ENCODE results near the gene ADCY3. TPM values are rescaled to one million over a fixed set of nuclear protein-coding genes. Genes with fewer than 3 reads are reported as not detected.
A peak's percentile ranks its signal among the peaks of the same experiment; 100 is the strongest.

The ADCY3 gene
- total and polyA plus RNA-seq, 9 of the 15 experiments (the other 6 are each of a cell fraction or from before 2014, with no cell fraction given), result 1.5 to 54.8 (median 26.3) TPM

DNA sequence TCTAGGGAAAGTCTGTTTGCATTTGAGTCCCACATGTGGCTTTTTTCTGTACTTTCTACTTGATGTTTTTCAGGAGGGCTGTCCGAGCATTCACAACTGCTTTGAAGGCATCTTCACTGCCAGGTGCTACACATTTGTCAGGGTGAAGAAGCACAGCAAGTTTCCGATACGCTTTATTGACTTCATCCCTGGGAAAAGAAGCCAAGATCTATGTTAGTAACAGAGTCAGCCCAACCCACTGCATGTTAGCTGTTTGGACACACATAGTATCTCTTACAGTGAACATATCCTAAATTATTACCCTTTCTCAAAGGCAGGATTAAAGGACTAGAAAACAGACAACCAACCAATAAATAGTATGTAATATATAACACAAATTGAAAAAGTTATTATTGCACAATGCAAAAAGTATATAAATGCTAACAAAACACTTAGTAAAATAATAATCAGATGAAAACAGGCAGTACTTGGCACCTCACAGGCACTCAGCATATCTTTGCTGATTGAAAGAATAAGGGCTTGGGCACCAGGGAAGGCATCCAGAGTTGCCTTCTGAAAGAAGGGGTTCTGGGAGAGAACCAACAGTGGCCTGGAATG lies 27.6 kb upstream of the ADCY3 start:
- ATAC-seq (no peak), DNase-seq (ENCODE audit: extremely low read depth in 1 of 4, low spot score in 3 of 4) (no peak), FAIRE-seq (no peak)
- Histone ChIP-seq H4K20me1 (replicated peaks; ENCODE audit: control insufficient read depth, insufficient read depth, low read length) (no peaks in the 10 kb centered on the region), H3K9ac (ENCODE audit: insufficient read depth in 1 of 2, low read depth in 2 of 2, low read length in 2 of 2) (no peak overlapping the region), H3K79me2 (ENCODE audit: control insufficient read depth, insufficient read depth, low read length) (no peaks in the 10 kb centered on the region), H3K4me2 (ENCODE audit: insufficient read depth, low read length) (no peak overlapping the region), H2AFZ (ENCODE audit: low read depth, low read length) (no peak overlapping the region), H3K4me3 (no peak overlapping the region), H3K9me3 (replicated peaks; ENCODE audit: control insufficient read depth, insufficient read depth, low read depth, low read length) (no peaks in the 10 kb centered on the region), H3K27ac (ENCODE audit: extremely low read depth, low read depth, low read length) (no peak overlapping the region), H3K9me1 (ENCODE audit: control insufficient read depth, insufficient read depth, low read length) (no peaks in the 10 kb centered on the region), H3K4me1 (replicated peaks in 1 of 2; ENCODE audit: control insufficient read depth in 2 of 2, insufficient read depth in 2 of 2, low read length in 2 of 2) (no peaks in the 10 kb centered on the region), H3K27me3 (ENCODE audit: control insufficient read depth in 2 of 2, insufficient read depth in 2 of 2, low read length in 2 of 2) (no peaks in the 10 kb centered on the region), H3K36me3 (ENCODE audit: control insufficient read depth, insufficient read depth, low read length) (peaks cover 25% of the 10 kb centered on the region; the same call in 2 of the 3 replicates)
- WGBS (ENCODE audit: insufficient coverage, low coverage, missing lambda C conversion rate), result 88% methylated on average over 3 of the region's 3 CpGs
- in situ Hi-C loops (cut with MboI) (no loop called here), intact Hi-C loops (cut with micrococcal nuclease) (no loop called here)
- BruUV-seq (replicated peaks), result no TSS peak
- TF ChIP-seq MEF2D (tag; conservative IDR thresholded peaks at IDR 0.05; ENCODE audit: low read depth) (no peak), NCOR1 (IDR thresholded peaks at IDR 0.05) (no peak), RB1 (IDR thresholded peaks at IDR 0.05; ENCODE audit: low read depth) (no peak), CEBPB (tag; IDR thresholded peaks at IDR 0.05) (peak; percentile 42; the same call in 1 of the 2 replicates), MYNN (IDR thresholded peaks at IDR 0.05) (no peak), MYNN (CRISPR knock-in tag; IDR thresholded peaks at IDR 0.05) (no peak), RBM17 (IDR thresholded peaks at IDR 0.05; ENCODE audit: borderline replicate concordance, low read depth, low read length) (no peak), KDM5B (IDR thresholded peaks at IDR 0.05; ENCODE audit: insufficient replicate concordance, low read depth, low read length) (no peak), KAT2B (IDR thresholded peaks at IDR 0.05; ENCODE audit: low read depth, low read length) (no peak), ZBTB1 (CRISPR knock-in tag; IDR thresholded peaks at IDR 0.05; ENCODE audit: borderline replicate concordance, low read depth) (no peak), CEBPG (CRISPR knock-in tag; IDR thresholded peaks at IDR 0.05) (no peak), CEBPG (tag; conservative IDR thresholded peaks at IDR 0.05 in 1 of 2, IDR thresholded peaks at IDR 0.05 in 1 of 2) (peak; percentile 19 to 50; a peak in 2 of 4 replicates), PHF20 (IDR thresholded peaks at IDR 0.05; ENCODE audit: partially characterized antibody) (no peak)
- TF ChIP-seq, protein P1, sequence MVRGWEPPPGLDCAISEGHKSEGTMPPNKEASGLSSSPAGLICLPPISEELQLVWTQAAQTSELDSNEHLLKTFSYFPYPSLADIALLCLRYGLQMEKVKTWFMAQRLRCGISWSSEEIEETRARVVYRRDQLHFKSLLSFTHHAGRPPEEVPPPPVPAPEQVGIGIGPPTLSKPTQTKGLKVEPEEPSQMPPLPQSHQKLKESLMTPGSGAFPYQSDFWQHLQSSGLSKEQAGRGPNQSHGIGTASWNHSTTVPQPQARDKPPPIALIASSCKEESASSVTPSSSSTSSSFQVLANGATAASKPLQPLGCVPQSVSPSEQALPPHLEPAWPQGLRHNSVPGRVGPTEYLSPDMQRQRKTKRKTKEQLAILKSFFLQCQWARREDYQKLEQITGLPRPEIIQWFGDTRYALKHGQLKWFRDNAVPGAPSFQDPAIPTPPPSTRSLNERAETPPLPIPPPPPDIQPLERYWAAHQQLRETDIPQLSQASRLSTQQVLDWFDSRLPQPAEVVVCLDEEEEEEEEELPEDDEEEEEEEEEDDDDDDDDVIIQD (CRISPR knock-in tag; IDR thresholded peaks at IDR 0.05), result no peak
- TF ChIP-seq, protein P2, sequence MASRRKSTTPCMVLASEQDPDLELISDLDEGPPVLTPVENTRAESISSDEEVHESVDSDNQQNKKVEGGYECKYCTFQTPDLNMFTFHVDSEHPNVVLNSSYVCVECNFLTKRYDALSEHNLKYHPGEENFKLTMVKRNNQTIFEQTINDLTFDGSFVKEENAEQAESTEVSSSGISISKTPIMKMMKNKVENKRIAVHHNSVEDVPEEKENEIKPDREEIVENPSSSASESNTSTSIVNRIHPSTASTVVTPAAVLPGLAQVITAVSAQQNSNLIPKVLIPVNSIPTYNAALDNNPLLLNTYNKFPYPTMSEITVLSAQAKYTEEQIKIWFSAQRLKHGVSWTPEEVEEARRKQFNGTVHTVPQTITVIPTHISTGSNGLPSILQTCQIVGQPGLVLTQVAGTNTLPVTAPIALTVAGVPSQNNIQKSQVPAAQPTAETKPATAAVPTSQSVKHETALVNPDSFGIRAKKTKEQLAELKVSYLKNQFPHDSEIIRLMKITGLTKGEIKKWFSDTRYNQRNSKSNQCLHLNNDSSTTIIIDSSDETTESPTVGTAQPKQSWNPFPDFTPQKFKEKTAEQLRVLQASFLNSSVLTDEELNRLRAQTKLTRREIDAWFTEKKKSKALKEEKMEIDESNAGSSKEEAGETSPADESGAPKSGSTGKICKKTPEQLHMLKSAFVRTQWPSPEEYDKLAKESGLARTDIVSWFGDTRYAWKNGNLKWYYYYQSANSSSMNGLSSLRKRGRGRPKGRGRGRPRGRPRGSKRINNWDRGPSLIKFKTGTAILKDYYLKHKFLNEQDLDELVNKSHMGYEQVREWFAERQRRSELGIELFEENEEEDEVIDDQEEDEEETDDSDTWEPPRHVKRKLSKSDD (conservative IDR thresholded peaks at IDR 0.05; ENCODE audit: low read length), result no peak
- TF ChIP-seq, protein P3, sequence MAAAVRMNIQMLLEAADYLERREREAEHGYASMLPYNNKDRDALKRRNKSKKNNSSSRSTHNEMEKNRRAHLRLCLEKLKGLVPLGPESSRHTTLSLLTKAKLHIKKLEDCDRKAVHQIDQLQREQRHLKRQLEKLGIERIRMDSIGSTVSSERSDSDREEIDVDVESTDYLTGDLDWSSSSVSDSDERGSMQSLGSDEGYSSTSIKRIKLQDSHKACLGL (CRISPR knock-in tag; IDR thresholded peaks at IDR 0.05; ENCODE audit: borderline replicate concordance, poor library complexity, severe bottlenecking), result no peak
- CTCF ChIA-PET (ENCODE audit: low intra/inter-chr PET ratio), result no interaction called here
- POLR2A ChIA-PET, result interaction anchor here (1.0 kb wide), 1 partner anchor 8 kb away, joined by 3 read pairs; no protein-coding TSS in a partner anchor
